Breast epithelium (tissue), 4 donors: ENCODE data around the gene NDUFA5. TPM values are rescaled to one million over a fixed set of nuclear protein-coding genes. Genes with fewer than 3 reads are reported as not detected.

Experiments used
- DNase-seq, 2 donors: peaks; one replicate each; pipeline ENCODE4 v3.0.0-alpha.2; 2019; ENCODE audit warnings: low spot score in 2 of 2
- H3K27ac ChIP-seq, 2 donors: fragments of 200-600 bp; sonication (generic) in 1 of 2; one replicate each; pipeline ENCODE4 v1.5.1; 2016 to 2019; ENCODE audit warnings: mild to moderate bottlenecking in 1 of 2
- H3K27me3 ChIP-seq, 2 donors: fragments of 200-600 bp; sonication (generic) in 1 of 2; one replicate each; pipeline versions ENCODE4 v1.5.1 to v1.6.0; 2017 to 2019; ENCODE audit warnings: control low read depth in 1 of 2, mild to moderate bottlenecking in 1 of 2
- H3K36me3 ChIP-seq: fragments of 200-600 bp; one replicate; pipeline ENCODE4 v1.5.1; 2019
- H3K4me1 ChIP-seq, 2 donors: fragments of 200-600 bp; sonication (generic); one replicate each; pipeline ENCODE4 v1.5.1; 2016 to 2019; ENCODE audit warnings: control low read depth in 1 of 2
- H3K4me3 ChIP-seq, 3 donors: fragments of 200-600 bp; sonication (generic); 1 replicate in 2 of 3; 2 replicates in 1 of 3; pipeline ENCODE4 v1.5.1; 2016 to 2019; ENCODE audit warnings: mild to moderate bottlenecking in 3 of 3, moderate library complexity in 2 of 3
- H3K9me3 ChIP-seq, 2 donors: fragments of 200-600 bp; sonication (generic) in 1 of 2; one replicate each; pipeline ENCODE4 v1.5.1; 2016 to 2019; ENCODE audit warnings: control low read depth in 1 of 2
- CTCF ChIP-seq, 3 donors: fragments of 450-650 bp; IDR thresholded peaks; one replicate each; pipeline ENCODE4 v1.5.1; 2016 to 2017; ENCODE audit warnings: antibody characterized with exemption in 3 of 3, mild to moderate bottlenecking in 3 of 3, moderate library complexity in 3 of 3
- POLR2A ChIP-seq: fragments of 450-650 bp; IDR thresholded peaks from one replicate; pipeline ENCODE4 v1.6.1; 2016; ENCODE audit warnings: antibody characterized with exemption, mild to moderate bottlenecking, moderate library complexity
- POLR2AphosphoS5 ChIP-seq, 3 donors: sonication (generic); formaldehyde crosslinking; IDR thresholded peaks; one replicate each; pipeline ENCODE4 v1.6.1; 2017; ENCODE audit warnings: antibody characterized with exemption in 3 of 3
- intact Hi-C: fragments of 100-400 bp; cut with DNase I; formaldehyde crosslinking; loops from one replicate; pipeline ENCODE4 v1.15.1; 2023; ENCODE audit warnings: low total_unique reads
- total RNA-seq, 3 donors: library from RNA; depleted of rRNA; stranded (reverse); fragments of >200 nt; gene quantifications; one replicate each; pipeline ENCODE4 v1.1.0, GENCODE V29; 2016

Gene NDUFA5
- total RNA-seq, 3 donors from 2014 or later = 34.9 to 73.3 (median 43.3) TPM

- intact Hi-C loops = no loop called here
- Histone ChIP-seq H3K27me3 (no peaks in the 10 kb centered on the region), H3K9me3 (no peaks in the 10 kb centered on the region), H3K27ac (no peak overlapping the region), H3K4me1 (no peaks in the 10 kb centered on the region), H3K4me3 (no peak overlapping the region), H3K36me3 (no peaks in the 10 kb centered on the region)
- no peak for DNase-seq
- TF ChIP-seq POLR2A (no peak), CTCF (IDR thresholded peaks at IDR 0.05) (no peak), POLR2AphosphoS5 (IDR thresholded peaks at IDR 0.05) (no peak)
Measured at GRCh38 chr7:123571684-123572083, 14.1 kb upstream of the NDUFA5 start.

GRCh38 chr7:123571187-123571586 is 13.6 kb upstream of the NDUFA5 start:
- no peaks in the 10 kb centered on the region for H3K36me3 ChIP-seq
- no peaks in the 10 kb centered on the region for H3K27me3 ChIP-seq
- no peak for DNase-seq
- TF ChIP-seq POLR2AphosphoS5 (IDR thresholded peaks at IDR 0.05) (no peak), POLR2A (no peak), CTCF (IDR thresholded peaks at IDR 0.05) (no peak)
- no peak overlapping the region for H3K27ac ChIP-seq
- H3K4me3 ChIP-seq = no peak overlapping the region
- H3K9me3 ChIP-seq = no peaks in the 10 kb centered on the region
- intact Hi-C loops = no loop called here
- no peaks in the 10 kb centered on the region for H3K4me1 ChIP-seq

GRCh38 chr7:123570390-123571182 is 13.0 kb upstream of the NDUFA5 start:
- Histone ChIP-seq H3K27ac (no peak overlapping the region), H3K4me1 (no peaks in the 10 kb centered on the region), H3K36me3 (no peaks in the 10 kb centered on the region), H3K27me3 (no peaks in the 10 kb centered on the region), H3K4me3 (no peak overlapping the region), H3K9me3 (no peaks in the 10 kb centered on the region)
- intact Hi-C loops = no loop called here
- DNase-seq = no peak
- no peak for TF ChIP-seq POLR2A
- no peak for TF ChIP-seq CTCF (IDR thresholded peaks at IDR 0.05)
- TF ChIP-seq POLR2AphosphoS5 (IDR thresholded peaks at IDR 0.05) = no peak

- H3K9me3 ChIP-seq = no peaks in the 10 kb centered on the region
- no peak for DNase-seq
- no peaks in the 10 kb centered on the region for H3K4me1 ChIP-seq
- no peaks in the 10 kb centered on the region for H3K36me3 ChIP-seq
- TF ChIP-seq POLR2A (no peak), POLR2AphosphoS5 (IDR thresholded peaks at IDR 0.05) (no peak), CTCF (IDR thresholded peaks at IDR 0.05) (no peak)
- no peak overlapping the region for H3K27ac ChIP-seq
- H3K27me3 ChIP-seq = no peaks in the 10 kb centered on the region
- H3K4me3 ChIP-seq = no peak overlapping the region
- intact Hi-C loops = no loop called here
Measured at GRCh38 chr7:123569352-123570010, 11.9 kb upstream of the NDUFA5 start.

GRCh38 chr7:123562121-123562520 is 4.5 kb upstream of the NDUFA5 start:
- intact Hi-C loops = no loop called here
- TF ChIP-seq POLR2A (no peak), POLR2AphosphoS5 (IDR thresholded peaks at IDR 0.05) (no peak), CTCF (IDR thresholded peaks at IDR 0.05) (no peak)
- Histone ChIP-seq H3K4me1 (no peaks in the 10 kb centered on the region), H3K27ac (no peak overlapping the region), H3K9me3 (no peaks in the 10 kb centered on the region), H3K36me3 (no peaks in the 10 kb centered on the region), H3K27me3 (no peaks in the 10 kb centered on the region), H3K4me3 (no peak overlapping the region)
- no peak for DNase-seq
